ENCODE data around the gene PAMR1. TPM values are rescaled to one million over a fixed set of nuclear protein-coding genes. Genes with fewer than 3 reads are reported as not detected.

The PAMR1 gene
- total RNA-seq, 2 donors from 2014 or later: 0.99 to 3.6 TPM

- DNase-seq (no peak), ATAC-seq (no peak)
- TF ChIP-seq CTCF (IDR thresholded peaks at IDR 0.05) (no peak), POLR2A (IDR thresholded peaks at IDR 0.05) (no peak)
- Histone ChIP-seq H3K4me1 (peaks cover 13% of the 10 kb centered on the region), H3K4me3 (no peak overlapping the region), H3K27me3 (peaks cover 0 to 16% of the 10 kb centered on the region in 2 donors), H3K9me3 (no peaks in the 10 kb centered on the region), H3K27ac (no peak overlapping the region), H3K36me3 (replicated peaks in 1 of 2; ENCODE audit: insufficient read depth in 1 of 2, low read depth in 2 of 2) (no peaks in the 10 kb centered on the region)
- WGBS, 2 donors: 65 to 69% methylated on average over 4 of the region's 4 CpGs
- intact Hi-C loops (cut with DNase I): no loop called here
Observed at GRCh38 chr11:35424157-35424940, 101.1 kb downstream of the PAMR1 start.

- 12 to 31% methylated on average over 13 to 17 of the region's 17 CpGs for WGBS, 2 donors
- ATAC-seq (no peak), DNase-seq (peak in 1 of 4 donors; percentile 26)
- Histone ChIP-seq H3K27me3 (peaks cover 0 to 29% of the 10 kb centered on the region in 2 donors), H3K27ac (no peak overlapping the region), H3K36me3 (replicated peaks in 1 of 2; ENCODE audit: insufficient read depth in 1 of 2, low read depth in 2 of 2) (no peaks in the 10 kb centered on the region), H3K4me3 (no peak overlapping the region), H3K4me1 (peaks cover 26% of the 10 kb centered on the region), H3K9me3 (no peaks in the 10 kb centered on the region)
- TF ChIP-seq CTCF (IDR thresholded peaks at IDR 0.05) (no peak), POLR2A (IDR thresholded peaks at IDR 0.05) (no peak)
- intact Hi-C loops (cut with DNase I): no loop called here
Observed at GRCh38 chr11:35420371-35420770, 105.0 kb downstream of the PAMR1 start.

GRCh38 chr11:35419830-35420333 lies 105.5 kb downstream of the PAMR1 start:
- H3K36me3 ChIP-seq (replicated peaks in 1 of 2; ENCODE audit: insufficient read depth in 1 of 2, low read depth in 2 of 2): no peaks in the 10 kb centered on the region
- peaks cover 0 to 29% of the 10 kb centered on the region in 2 donors for H3K27me3 ChIP-seq
- no peak overlapping the region for H3K4me3 ChIP-seq
- ATAC-seq (peak; percentile 24), DNase-seq (no peak)
- TF ChIP-seq POLR2A (IDR thresholded peaks at IDR 0.05) (no peak), CTCF (IDR thresholded peaks at IDR 0.05) (no peak)
- peaks cover 26% of the 10 kb centered on the region for H3K4me1 ChIP-seq
- intact Hi-C loops (cut with DNase I): no loop called here
- no peak overlapping the region for H3K27ac ChIP-seq
- 0 to 1% methylated on average over 29 to 41 of the region's 41 CpGs for WGBS, 2 donors
- no peaks in the 10 kb centered on the region for H3K9me3 ChIP-seq

GRCh38 chr11:35419184-35419829 lies 106.1 kb downstream of the PAMR1 start, which contains the start of gene SLC1A2:
Gene SLC1A2 (minus strand): TSS chr11:35419558. CDS start chr11:35418966, 592 bp downstream.
- Histone ChIP-seq H3K36me3 (replicated peaks in 1 of 2; ENCODE audit: insufficient read depth in 1 of 2, low read depth in 2 of 2) (no peaks in the 10 kb centered on the region), H3K27me3 (peaks cover 0 to 29% of the 10 kb centered on the region in 2 donors), H3K9me3 (no peaks in the 10 kb centered on the region), H3K4me3 (peak within 1 kb of the TSS in 1 of 2 donors; percentile 42), H3K4me1 (peaks cover 26% of the 10 kb centered on the region), H3K27ac (no peak within 1 kb of the TSS)
- ATAC-seq (peak; percentile 20), DNase-seq (peak in 1 of 4 donors; percentile 29)
- TF ChIP-seq POLR2A (IDR thresholded peaks at IDR 0.05): no peak
- TF ChIP-seq CTCF (IDR thresholded peaks at IDR 0.05): no peak
- intact Hi-C loops (cut with DNase I): no loop called here
- 0 to 2% methylated on average over 3 to 71 of the region's 71 CpGs for WGBS, 2 donors
